K562 treated with DMSO at 1 percent for 12 hours (cell line): ENCODE data around the gene RAB12. TPM values are rescaled to one million over a fixed set of nuclear protein-coding genes. Genes with fewer than 3 reads are reported as not detected.

Source experiments
- total RNA-seq: library from RNA; unstranded; fragments of 300-600 nt; gene quantifications from 2 replicates; pipeline ENCODE4 v1.2.3, GENCODE V29; 2022; ENCODE audit not compliant: insufficient read depth

Gene RAB12, protein sequence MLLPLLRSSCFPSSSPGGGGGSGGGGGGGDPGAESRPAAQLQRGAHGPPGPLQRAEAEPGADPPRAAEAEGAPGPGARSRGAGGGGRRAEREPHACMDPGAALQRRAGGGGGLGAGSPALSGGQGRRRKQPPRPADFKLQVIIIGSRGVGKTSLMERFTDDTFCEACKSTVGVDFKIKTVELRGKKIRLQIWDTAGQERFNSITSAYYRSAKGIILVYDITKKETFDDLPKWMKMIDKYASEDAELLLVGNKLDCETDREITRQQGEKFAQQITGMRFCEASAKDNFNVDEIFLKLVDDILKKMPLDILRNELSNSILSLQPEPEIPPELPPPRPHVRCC
- 8.0 and 14.0 TPM in 2 replicates for total RNA-seq

GRCh38 chr18:8608795-8609658 lies at the start of gene RAB12:
RAB12 (plus strand) TSS chr18:8609437; CDS start chr18:8609440, 3 bp downstream.

Other genes starting within 250 kb of the RAB12 start
- gene MTCL1, start 96.1 kb downstream of the RAB12 start, total RNA-seq: 3.0 and 10.1 TPM in 2 replicates